Activated CD8-positive, alpha-beta T cell treated with anti-CD3 and anti-CD28 coated beads for 36 hours (primary cell): ENCODE data around the gene FCRL2. TPM values are rescaled to one million over a fixed set of nuclear protein-coding genes. Genes with fewer than 3 reads are reported as not detected.

Experiments
- ATAC-seq: fragments of 200-7000 bp; cut with Tn5 transposase; one replicate; pipeline ENCODE4 v1.10.0; 2021; ENCODE audit warnings: mild to moderate bottlenecking, moderate library complexity
- CTCF ChIA-PET: fragments of 350-600 bp; sonication (Branson Sonifier 250); formaldehyde crosslinking; loops from one replicate; lab custom pipeline; 2021; ENCODE audit warnings: antibody characterized with exemption; lab: Charles Lee
- POLR2A ChIA-PET: fragments of 350-600 bp; sonication (Branson Sonifier 250); formaldehyde crosslinking; loops from one replicate; lab custom pipeline; 2021; ENCODE audit warnings: antibody characterized with exemption; lab: Charles Lee
- DNase-seq: peaks from one replicate; pipeline ENCODE4 v3.0.0-alpha.2; 2020
- H3K27ac Mint-ChIP-seq: one replicate; pipeline ENCODE4 v1.8.0; 2021; ENCODE audit warnings: mild to moderate bottlenecking, mixed read lengths
- H3K27me3 Mint-ChIP-seq: one replicate; pipeline ENCODE4 v1.8.0; 2021; ENCODE audit warnings: mixed read lengths
- H3K36me3 Mint-ChIP-seq: one replicate; pipeline ENCODE4 v1.8.0; 2021; ENCODE audit warnings: low read depth, mixed read lengths
- H3K4me1 Mint-ChIP-seq: one replicate; pipeline ENCODE4 v1.8.0; 2021; ENCODE audit warnings: low read depth, mixed read lengths
- H3K4me3 Mint-ChIP-seq: one replicate; pipeline ENCODE4 v1.8.0; 2021; ENCODE audit warnings: mild to moderate bottlenecking, moderate library complexity, mixed read lengths
- H3K9me3 Mint-ChIP-seq: one replicate; pipeline ENCODE4 v1.8.0; 2021; ENCODE audit warnings: mixed read lengths
- intact Hi-C: fragments of 100-400 bp; cut with micrococcal nuclease; formaldehyde crosslinking; loops from one replicate; pipeline ENCODE4 v1.10.0; 2022
- total RNA-seq, 2 experiments: library from RNA; stranded (reverse); gene quantifications; one replicate each; pipeline ENCODE4 v1.2.3, GENCODE V29; 2021
- TF ChIP-seq, protein P1 (sequence below): fragments of 200-600 bp; IDR thresholded peaks from one replicate; pipeline ENCODE4 v1.8.0; 2022; ENCODE audit warnings: antibody characterized with exemption, mild to moderate bottlenecking

Gene FCRL2
- total RNA-seq, 2 experiments from 2014 or later = not detected

DNA sequence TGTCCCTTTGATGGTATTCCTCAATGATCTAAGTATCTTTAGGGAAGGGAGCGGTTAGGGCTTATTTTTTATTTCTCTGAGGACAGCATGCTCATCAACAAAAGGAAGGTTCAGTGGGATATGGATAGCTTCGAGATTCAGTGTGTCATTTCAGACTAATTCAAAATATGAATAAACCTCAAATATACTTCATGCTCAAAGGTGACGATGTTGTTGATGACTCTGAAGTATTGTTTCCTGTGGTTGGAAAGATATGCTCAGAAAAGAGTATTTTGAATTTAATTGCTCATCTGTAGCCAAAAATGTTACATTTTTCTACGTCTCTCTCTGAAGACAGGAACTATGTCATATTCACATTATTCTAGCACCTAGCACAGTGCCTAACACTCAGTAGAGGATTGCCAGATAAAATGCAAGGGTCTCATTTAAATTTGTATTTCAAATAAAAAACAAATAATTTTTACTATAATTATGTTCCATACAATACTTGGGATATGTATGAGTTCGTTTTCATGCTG, 74.6 kb downstream of the FCRL2 start:
- peaks cover 4% of the 10 kb centered on the region for H3K4me1 Mint-ChIP-seq
- no peaks in the 10 kb centered on the region for H3K36me3 Mint-ChIP-seq
- peaks cover 2% of the 10 kb centered on the region for H3K9me3 Mint-ChIP-seq
- no peaks in the 10 kb centered on the region for H3K27me3 Mint-ChIP-seq
- no peak for DNase-seq
- ChIA-PET POLR2A (no interaction called here), CTCF (no interaction called here)
- ATAC-seq = peak; percentile 32
- H3K4me3 Mint-ChIP-seq = no peak overlapping the region
- peak overlapping the region; percentile 81 for H3K27ac Mint-ChIP-seq
- TF ChIP-seq, protein P1, sequence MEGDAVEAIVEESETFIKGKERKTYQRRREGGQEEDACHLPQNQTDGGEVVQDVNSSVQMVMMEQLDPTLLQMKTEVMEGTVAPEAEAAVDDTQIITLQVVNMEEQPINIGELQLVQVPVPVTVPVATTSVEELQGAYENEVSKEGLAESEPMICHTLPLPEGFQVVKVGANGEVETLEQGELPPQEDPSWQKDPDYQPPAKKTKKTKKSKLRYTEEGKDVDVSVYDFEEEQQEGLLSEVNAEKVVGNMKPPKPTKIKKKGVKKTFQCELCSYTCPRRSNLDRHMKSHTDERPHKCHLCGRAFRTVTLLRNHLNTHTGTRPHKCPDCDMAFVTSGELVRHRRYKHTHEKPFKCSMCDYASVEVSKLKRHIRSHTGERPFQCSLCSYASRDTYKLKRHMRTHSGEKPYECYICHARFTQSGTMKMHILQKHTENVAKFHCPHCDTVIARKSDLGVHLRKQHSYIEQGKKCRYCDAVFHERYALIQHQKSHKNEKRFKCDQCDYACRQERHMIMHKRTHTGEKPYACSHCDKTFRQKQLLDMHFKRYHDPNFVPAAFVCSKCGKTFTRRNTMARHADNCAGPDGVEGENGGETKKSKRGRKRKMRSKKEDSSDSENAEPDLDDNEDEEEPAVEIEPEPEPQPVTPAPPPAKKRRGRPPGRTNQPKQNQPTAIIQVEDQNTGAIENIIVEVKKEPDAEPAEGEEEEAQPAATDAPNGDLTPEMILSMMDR = no peak
- intact Hi-C loops = no loop called here

DNA sequence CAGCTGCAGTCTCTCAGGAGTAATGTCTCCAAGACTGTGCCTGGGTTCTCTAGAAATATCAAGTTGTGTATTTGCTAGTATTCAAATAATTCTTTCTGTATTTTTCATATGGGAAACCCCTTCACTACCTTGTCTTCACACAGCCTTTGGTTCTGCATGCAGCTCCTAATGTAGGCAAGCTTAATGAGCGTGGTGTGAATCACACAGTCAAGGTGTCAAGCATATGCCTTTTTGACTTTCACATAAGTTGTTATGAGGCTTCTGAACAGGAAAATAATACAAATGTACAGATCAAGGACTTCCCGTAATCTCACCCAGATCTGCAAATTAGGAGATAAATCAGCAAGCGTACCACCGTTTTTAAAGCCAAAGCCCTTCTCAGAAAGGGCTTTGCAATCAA, 76.2 kb downstream of the FCRL2 start, which contains the start of gene FCRL3:
TSS of gene FCRL3 (minus strand) at position 38 of the 400 bp plus-strand sequence. CDS start 280 bp downstream, outside the sequence.
- Mint-ChIP-seq H3K27ac (peak within 1 kb of the TSS; percentile 78), H3K27me3 (peaks cover 1% of the 10 kb centered on the region), H3K4me3 (peak within 1 kb of the TSS; percentile 54), H3K4me1 (peaks cover 4% of the 10 kb centered on the region), H3K36me3 (no peaks in the 10 kb centered on the region), H3K9me3 (no peaks in the 10 kb centered on the region)
- ChIA-PET POLR2A (no interaction called here), CTCF (no interaction called here)
- ATAC-seq (peak; percentile 71), DNase-seq (no peak)
- intact Hi-C loops = no loop called here
- TF ChIP-seq, protein P1 = no peak

DNA sequence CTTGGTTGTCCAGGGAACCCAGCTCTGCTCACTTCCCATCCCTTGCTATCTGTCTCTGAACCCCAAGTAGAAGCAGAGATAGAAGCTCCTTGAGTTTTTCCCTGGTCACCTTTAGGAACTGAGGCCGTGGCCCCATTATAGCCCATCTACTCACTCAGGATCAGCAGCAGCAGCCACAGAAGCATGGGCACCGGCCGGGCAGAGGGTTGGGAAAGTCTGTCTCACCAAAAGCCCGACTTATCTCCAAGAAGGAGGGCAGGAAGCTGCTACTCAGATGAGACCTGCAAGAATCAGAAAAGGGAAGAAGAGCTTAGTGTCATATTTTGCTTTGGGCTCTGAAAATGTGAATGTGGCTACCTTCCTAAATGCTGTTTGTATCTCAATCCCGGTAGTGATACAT, 76.6 kb downstream of the FCRL2 start:
- ATAC-seq = no peak
- no peaks in the 10 kb centered on the region for H3K9me3 Mint-ChIP-seq
- peak overlapping the region; percentile 54 for H3K4me3 Mint-ChIP-seq
- H3K27me3 Mint-ChIP-seq = peaks cover 1% of the 10 kb centered on the region
- DNase-seq = no peak
- H3K27ac Mint-ChIP-seq = peak overlapping the region; percentile 78
- POLR2A ChIA-PET = no interaction called here
- H3K4me1 Mint-ChIP-seq = peaks cover 4% of the 10 kb centered on the region
- TF ChIP-seq, protein P1 = no peak
- H3K36me3 Mint-ChIP-seq = no peaks in the 10 kb centered on the region
- intact Hi-C loops = no loop called here
- CTCF ChIA-PET = interaction anchor here (1.1 kb wide), 1 partner anchor 9 kb away, joined by 3 read pairs; no protein-coding TSS in a partner anchor

DNA sequence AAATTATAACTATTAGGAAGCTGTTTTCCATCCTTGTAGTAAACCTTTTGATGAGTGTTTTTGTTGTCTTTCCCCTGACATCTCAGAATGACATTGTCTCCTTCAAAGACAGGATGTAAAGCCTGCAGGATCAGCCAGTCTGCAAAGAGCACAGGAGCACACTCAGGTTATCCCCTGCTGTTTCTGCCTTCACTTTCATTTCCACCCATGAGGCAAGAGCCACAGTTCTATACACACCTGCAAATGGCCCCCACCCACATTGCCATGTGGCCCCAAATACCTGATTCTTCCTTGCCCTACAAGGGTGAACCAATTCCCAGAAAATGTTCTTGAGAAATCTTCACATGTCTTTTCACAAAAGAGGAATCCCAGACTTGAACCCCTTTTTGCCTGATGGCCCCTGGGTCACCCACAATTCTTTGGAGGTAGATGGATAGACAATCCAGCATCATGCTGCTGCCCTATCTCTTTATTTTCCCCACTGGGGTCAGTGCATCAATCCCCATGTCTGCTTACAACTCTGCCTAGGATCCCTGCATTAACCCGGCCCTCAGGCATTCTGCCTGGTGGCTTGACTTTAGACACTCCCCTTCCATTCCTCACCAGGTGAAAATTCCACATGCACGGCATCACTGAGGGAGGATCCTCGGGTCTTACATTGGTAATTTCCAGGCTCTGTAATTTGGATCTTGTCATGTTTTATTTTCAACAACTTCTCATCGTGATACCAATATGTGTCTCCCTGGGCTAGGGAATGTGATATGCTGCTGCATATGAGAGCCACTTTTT, 79.0 kb downstream of the FCRL2 start:
- no peaks in the 10 kb centered on the region for H3K4me1 Mint-ChIP-seq
- ATAC-seq = no peak
- no peak for DNase-seq
- H3K4me3 Mint-ChIP-seq = peak overlapping the region; percentile 33
- no peaks in the 10 kb centered on the region for H3K9me3 Mint-ChIP-seq
- CTCF ChIA-PET = no interaction called here
- POLR2A ChIA-PET = no interaction called here
- H3K27ac Mint-ChIP-seq = peak overlapping the region; percentile 81
- peaks cover 1% of the 10 kb centered on the region for H3K27me3 Mint-ChIP-seq
- no peaks in the 10 kb centered on the region for H3K36me3 Mint-ChIP-seq
- TF ChIP-seq, protein P1 = no peak
- intact Hi-C loops = loop anchor here (10.0 kb wide), 1 partner anchor 113 kb away; no protein-coding TSS in a partner anchor
